CD4-positive, CD25-positive, alpha-beta regulatory T cell (primary cell): ENCODE results near the gene KDM2B. TPM values are rescaled to one million over a fixed set of nuclear protein-coding genes. Genes with fewer than 3 reads are reported as not detected.
A peak's percentile ranks its signal among the peaks of the same experiment; 100 is the strongest.
"Not testable (repeated sequence)": the region's sequence is repeated elsewhere in the genome, so short reads cannot be mapped to it uniquely, and the experiment has no call there.

Experiments used
- ATAC-seq, 2 donors: fragments of 150-1000 bp; cut with Tn5 transposase; one replicate each; pipeline ENCODE4 v1.10.0; 2021; ENCODE audit warnings: low read depth in 2 of 2, moderate number of reproducible peaks in 2 of 2, moderate library complexity in 1 of 2
- DNase-seq, 3 donors: peaks; one replicate each; pipeline versions ENCODE4 v3.0.0 to v3.0.0-alpha.2; 2012 to 2022; ENCODE audit warnings: mixed read lengths in 1 of 3
- H3K27ac ChIP-seq: one replicate; pipeline ENCODE4 v1.7.0; 2013; ENCODE audit warnings: mild to moderate bottlenecking, low read length; ENCODE audit not compliant: insufficient read depth, poor library complexity, severe bottlenecking
- H3K27me3 ChIP-seq: one replicate; pipeline ENCODE4 v1.7.0; 2013; ENCODE audit warnings: low read length; ENCODE audit not compliant: control insufficient read depth, insufficient read depth
- H3K36me3 ChIP-seq: one replicate; pipeline ENCODE4 v1.7.0; 2013; ENCODE audit warnings: mild to moderate bottlenecking, low read length, moderate library complexity; ENCODE audit not compliant: control insufficient read depth, insufficient read depth
- H3K4me1 ChIP-seq: 2 replicates; pipeline ENCODE4 v1.7.0; 2013; ENCODE audit warnings: mild to moderate bottlenecking, low read length; ENCODE audit not compliant: insufficient read depth, control insufficient read depth, poor library complexity, severe bottlenecking
- H3K4me3 ChIP-seq: one replicate; pipeline ENCODE4 v1.7.0; 2013; ENCODE audit warnings: low read depth, mild to moderate bottlenecking, low read length, moderate library complexity
- H3K9me3 ChIP-seq, 2 experiments: 1 replicate in 1 of 2; 2 replicates in 1 of 2; pipeline ENCODE4 v1.7.0; 2013; ENCODE audit warnings: low read length in 2 of 2, mild to moderate bottlenecking in 1 of 2, moderate library complexity in 1 of 2; ENCODE audit not compliant: control insufficient read depth in 2 of 2
- H3K27ac Mint-ChIP-seq, 3 donors: one replicate each; pipeline ENCODE4 v1.8.0; 2020 to 2022; ENCODE audit warnings: mild to moderate bottlenecking in 3 of 3, mixed read lengths in 3 of 3, moderate library complexity in 2 of 3
- H3K27me3 Mint-ChIP-seq: one replicate; pipeline ENCODE4 v1.8.0; 2022; ENCODE audit warnings: mild to moderate bottlenecking, mixed read lengths
- H3K36me3 Mint-ChIP-seq: one replicate; pipeline ENCODE4 v1.8.0; 2020; ENCODE audit warnings: mixed read lengths
- H3K4me1 Mint-ChIP-seq, 4 donors: one replicate each; pipeline ENCODE4 v1.8.0; 2020 to 2022; ENCODE audit warnings: mixed read lengths in 4 of 4, mild to moderate bottlenecking in 1 of 4
- H3K4me3 Mint-ChIP-seq, 4 donors: one replicate each; pipeline ENCODE4 v1.8.0; 2020 to 2022; ENCODE audit warnings: mild to moderate bottlenecking in 4 of 4, mixed read lengths in 4 of 4, moderate library complexity in 3 of 4
- H3K9me3 Mint-ChIP-seq, 7 donors: one replicate each; pipeline ENCODE4 v1.8.0; 2020 to 2022; ENCODE audit warnings: mixed read lengths in 7 of 7, mild to moderate bottlenecking in 3 of 7, moderate library complexity in 2 of 7
- polyA plus RNA-seq, 4 donors: library from polyadenylated mRNA; unstranded; fragments of 300-500 nt; fragmentation: Illumina TruSeq; gene quantifications; one replicate each; pipeline ENCODE4 v1.2.3, GENCODE V29; 2021
- total RNA-seq: library from RNA; stranded (reverse); gene quantifications from one replicate; pipeline ENCODE4 v1.2.3, GENCODE V29; 2022

KDM2B gene
- total and polyA plus RNA-seq, 5 donors from 2014 or later: 9.4 to 128 (median 11.5) TPM

DNA sequence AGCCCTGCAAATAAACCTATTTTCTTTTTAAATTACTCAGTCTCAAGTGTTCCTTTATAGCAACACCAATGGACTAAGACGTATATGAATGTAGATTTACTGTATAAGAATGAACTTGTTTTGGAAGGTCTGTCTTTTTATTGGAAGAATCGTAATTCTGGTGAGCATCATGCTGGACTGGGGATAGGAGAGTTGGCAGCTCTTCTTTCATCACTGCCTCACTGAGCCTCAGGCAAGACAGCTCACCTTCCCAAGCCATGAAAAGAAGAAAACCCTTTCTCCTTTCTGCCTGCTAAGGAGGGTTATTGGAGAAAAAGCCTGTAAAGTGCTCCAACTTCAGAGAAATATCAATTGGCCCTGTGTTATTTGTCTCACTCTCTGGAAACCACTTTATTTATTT is 190.0 kb downstream of the KDM2B start:
- H3K27ac ChIP-seq: no peak overlapping the region
- no peaks in the 10 kb centered on the region for H3K9me3 ChIP-seq
- no peaks in the 10 kb centered on the region for H3K27me3 ChIP-seq
- peaks cover 9% of the 10 kb centered on the region for H3K4me1 ChIP-seq
- DNase-seq (no peak), ATAC-seq (no peak)
- no peaks in the 10 kb centered on the region for H3K36me3 ChIP-seq
- peaks cover 0 to 1% (median 0%) of the 10 kb centered on the region in 7 donors for H3K9me3 Mint-ChIP-seq
- no peak overlapping the region for H3K4me3 ChIP-seq
- H3K4me1 Mint-ChIP-seq: peaks cover 5 to 12% (median 10%) of the 10 kb centered on the region in 4 donors
- no peak overlapping the region for H3K27ac Mint-ChIP-seq
- no peak overlapping the region for H3K4me3 Mint-ChIP-seq
- H3K27me3 Mint-ChIP-seq: no peaks in the 10 kb centered on the region
- no peaks in the 10 kb centered on the region for H3K36me3 Mint-ChIP-seq

DNA sequence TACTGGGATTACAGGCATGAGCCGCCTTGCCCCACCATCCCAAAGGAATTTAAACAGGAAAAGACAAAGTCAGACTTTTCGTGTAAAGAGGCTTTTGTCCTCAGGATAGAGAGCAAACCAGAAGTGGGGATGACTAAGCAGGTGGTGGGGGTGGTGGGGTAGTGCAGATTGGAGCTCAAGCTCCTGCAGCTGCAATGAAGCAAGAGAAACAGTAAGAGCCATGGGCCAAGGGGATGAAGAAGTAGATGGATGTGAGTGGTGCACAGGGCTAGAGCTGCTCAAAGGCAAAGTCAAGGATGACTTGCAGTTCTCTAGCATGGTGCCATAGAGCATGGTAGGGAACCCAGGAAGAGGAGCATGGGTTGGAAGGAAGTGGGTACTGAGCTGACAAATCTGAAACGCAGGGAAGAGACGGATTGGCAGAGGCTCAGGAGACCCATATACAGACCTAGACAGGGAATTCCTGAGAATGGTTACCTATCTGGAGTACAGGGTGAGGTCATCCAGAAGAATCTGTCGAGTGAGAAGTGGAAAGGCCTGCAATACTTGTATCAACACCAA is 192.3 kb downstream of the KDM2B start:
- H3K36me3 Mint-ChIP-seq: no peaks in the 10 kb centered on the region
- Histone ChIP-seq H3K4me3 (no peak overlapping the region), H3K9me3 (no peaks in the 10 kb centered on the region), H3K27me3 (peaks cover 2% of the 10 kb centered on the region), H3K27ac (no peak overlapping the region), H3K36me3 (no peaks in the 10 kb centered on the region), H3K4me1 (peaks cover 9% of the 10 kb centered on the region)
- peaks cover 0 to 3% (median 0%) of the 10 kb centered on the region in 7 donors for H3K9me3 Mint-ChIP-seq
- H3K4me3 Mint-ChIP-seq: no peak overlapping the region
- ATAC-seq: no peak
- peaks cover 5 to 12% (median 10%) of the 10 kb centered on the region in 4 donors for H3K4me1 Mint-ChIP-seq
- peaks cover 8% of the 10 kb centered on the region for H3K27me3 Mint-ChIP-seq
- peak overlapping the region in 1 of 3 donors; percentile 52 for H3K27ac Mint-ChIP-seq
- no peak for DNase-seq

DNA sequence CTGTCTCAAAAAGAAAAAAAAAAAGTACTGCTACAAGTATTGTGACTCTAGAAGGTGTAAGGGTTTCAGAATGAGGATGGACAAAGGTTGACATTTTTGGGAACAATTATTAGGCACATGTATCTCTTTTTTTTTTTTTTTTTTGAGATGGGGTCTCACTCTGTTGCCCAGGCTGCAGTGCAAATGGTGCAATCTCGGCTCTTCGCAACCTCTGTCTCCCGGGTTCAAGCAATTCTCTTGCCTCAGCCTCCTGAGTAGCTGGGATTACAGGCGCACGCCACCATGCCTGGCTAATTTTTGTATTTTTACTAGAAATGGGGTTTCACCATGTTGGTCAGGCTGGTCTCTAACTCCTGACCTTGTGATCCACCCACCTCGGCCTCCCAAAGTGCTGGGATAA is 195.9 kb downstream of the KDM2B start:
- not testable (repeated sequence) for H3K4me3 Mint-ChIP-seq, H3K27ac Mint-ChIP-seq, ATAC-seq, H3K4me3 ChIP-seq, H3K9me3 Mint-ChIP-seq, H3K27ac ChIP-seq, DNase-seq, H3K4me1 ChIP-seq, H3K27me3 ChIP-seq, H3K36me3 Mint-ChIP-seq, H3K36me3 ChIP-seq, H3K4me1 Mint-ChIP-seq, H3K9me3 ChIP-seq
- peaks cover 17% of the 10 kb centered on the region for H3K27me3 Mint-ChIP-seq

DNA sequence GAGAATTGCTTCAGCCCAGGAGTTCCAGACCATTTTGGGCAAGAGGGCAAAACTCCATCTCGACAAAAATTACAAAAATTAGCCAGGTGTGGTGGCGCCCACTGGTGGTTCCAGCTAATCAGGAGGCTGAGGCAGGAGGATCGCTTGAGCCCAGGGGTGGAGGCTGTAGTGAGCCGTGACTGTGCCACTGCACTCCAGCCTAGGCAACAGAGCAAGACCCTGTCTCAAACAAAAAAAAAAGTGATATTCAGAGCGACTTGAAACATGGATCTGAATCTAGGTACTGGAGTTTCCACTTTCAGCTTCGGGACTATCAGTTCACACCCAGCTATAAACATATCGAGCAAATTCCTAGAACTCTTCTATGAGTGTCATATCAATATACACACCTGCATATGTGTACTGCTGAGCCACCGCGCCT is 197.2 kb downstream of the KDM2B start:
- H3K27me3 ChIP-seq: peaks cover 3% of the 10 kb centered on the region
- DNase-seq (no peak), ATAC-seq (no peak)
- no peaks in the 10 kb centered on the region for H3K4me1 ChIP-seq
- no peaks in the 10 kb centered on the region for H3K36me3 ChIP-seq
- no peak overlapping the region for H3K4me3 ChIP-seq
- no peaks in the 10 kb centered on the region for H3K36me3 Mint-ChIP-seq
- no peak overlapping the region for H3K4me3 Mint-ChIP-seq
- no peaks in the 10 kb centered on the region for H3K4me1 Mint-ChIP-seq
- H3K9me3 Mint-ChIP-seq: peaks cover 0 to 3% (median 0%) of the 10 kb centered on the region in 7 donors
- no peak overlapping the region for H3K27ac Mint-ChIP-seq
- no peaks in the 10 kb centered on the region for H3K9me3 ChIP-seq
- H3K27ac ChIP-seq: no peak overlapping the region
- peaks cover 22% of the 10 kb centered on the region for H3K27me3 Mint-ChIP-seq

DNA sequence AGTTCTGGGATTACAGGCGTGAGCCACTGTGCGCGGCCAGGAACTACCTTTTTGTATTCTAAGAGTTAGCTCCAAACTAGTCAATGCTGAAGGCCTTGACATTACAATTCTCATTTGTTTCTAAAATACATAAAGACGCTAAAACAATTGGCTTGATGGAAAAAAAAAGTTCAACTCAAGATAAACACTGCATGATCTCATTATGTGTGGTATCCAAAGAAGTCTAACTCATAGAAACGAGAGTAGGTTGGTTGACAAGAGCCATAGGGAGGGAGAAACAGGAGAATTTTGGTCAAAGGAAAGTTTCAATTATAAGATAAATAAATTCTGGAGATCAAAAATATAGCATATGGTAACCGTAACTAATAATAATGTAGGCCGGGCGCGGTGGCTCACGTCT is 200.9 kb downstream of the KDM2B start:
- Histone ChIP-seq H3K9me3 (no peaks in the 10 kb centered on the region), H3K4me3 (no peak overlapping the region), H3K36me3 (no peaks in the 10 kb centered on the region), H3K27ac (no peak overlapping the region), H3K4me1 (no peaks in the 10 kb centered on the region), H3K27me3 (peaks cover 1% of the 10 kb centered on the region)
- peaks cover 27% of the 10 kb centered on the region for H3K27me3 Mint-ChIP-seq
- no peaks in the 10 kb centered on the region for H3K36me3 Mint-ChIP-seq
- no peak overlapping the region for H3K27ac Mint-ChIP-seq
- H3K9me3 Mint-ChIP-seq: peaks cover 0 to 2% (median 0%) of the 10 kb centered on the region in 7 donors
- H3K4me3 Mint-ChIP-seq: no peak overlapping the region
- DNase-seq: no peak
- H3K4me1 Mint-ChIP-seq: no peaks in the 10 kb centered on the region
- ATAC-seq: no peak

Other genes with a start within 250 kb of the KDM2B start
- 128 TPM for gene ANAPC5, start 228.6 kb downstream of the KDM2B start, total RNA-seq
- 100 to 1,000 TPM; 113 to 141 (median 139) TPM for gene ANAPC5, start 228.6 kb downstream of the KDM2B start, polyA plus RNA-seq
- 59.1 TPM for gene RNF34, start 180.9 kb downstream of the KDM2B start, total RNA-seq
- gene RNF34, start 180.9 kb downstream of the KDM2B start, polyA plus RNA-seq: 10 to 100 TPM; 68.5 to 84.9 (median 76.8) TPM
- gene ORAI1, start 45.5 kb upstream of the KDM2B start, total RNA-seq: 53.5 TPM
- gene ORAI1, start 45.5 kb upstream of the KDM2B start, polyA plus RNA-seq: 100 to 1,000 TPM; 142 to 181 (median 173) TPM
- gene MORN3, start 88.6 kb upstream of the KDM2B start, total RNA-seq: 5.6 TPM
- gene MORN3, start 88.6 kb upstream of the KDM2B start, polyA plus RNA-seq: 1 to 10 TPM; 2.3 to 7.3 (median 4.9) TPM
- gene TMEM120B, start 131.7 kb upstream of the KDM2B start, total RNA-seq: 7.5 TPM
- gene TMEM120B, start 131.7 kb upstream of the KDM2B start, polyA plus RNA-seq: 1 to 10 TPM; 2.6 to 4.5 (median 2.7) TPM
- gene RHOF, start 212.7 kb upstream of the KDM2B start, total RNA-seq: 149 TPM
- 100 to 1,000 TPM in 1 of 4 donors, 10 to 100 TPM in 3; 80.4 to 100 (median 92.0) TPM for gene RHOF, start 212.7 kb upstream of the KDM2B start, polyA plus RNA-seq
- 118 TPM for gene SETD1B, start 223.0 kb upstream of the KDM2B start, total RNA-seq
- 1 to 10 TPM; 1.2 to 2.0 (median 1.5) TPM for gene SETD1B, start 223.0 kb upstream of the KDM2B start, polyA plus RNA-seq